ENCODE results near the gene SIAH3.
"Not testable (repeated sequence)": the region's sequence is repeated elsewhere in the genome, so short reads cannot be mapped to it uniquely, and the experiment has no call there.

Gene SIAH3

GRCh38 chr13:45851171-45851921, at the start of gene SIAH3:
Gene SIAH3, minus strand, starts transcription at chr13:45851753. Its CDS starts 124 bp downstream, at chr13:45851629.
- peak; percentile 53 for DNase-seq

GRCh38 chr13:45899406-45899805, 47.9 kb upstream of the SIAH3 start:
- no peak for DNase-seq

GRCh38 chr13:45897562-45897961, 46.0 kb upstream of the SIAH3 start:
- no peak for DNase-seq

GRCh38 chr13:45896285-45896684, 44.7 kb upstream of the SIAH3 start:
- no peak for DNase-seq

- no peak for DNase-seq
These were observed 44.3 kb upstream of the SIAH3 start for GRCh38 chr13:45895881-45896280.

GRCh38 chr13:45892513-45892912, 41.0 kb upstream of the SIAH3 start:
- no peak for DNase-seq

- no peak for DNase-seq
These were observed 38.2 kb upstream of the SIAH3 start for GRCh38 chr13:45889590-45890243.

GRCh38 chr13:45886466-45886865, 34.9 kb upstream of the SIAH3 start:
- no peak for DNase-seq

GRCh38 chr13:45885194-45885593, 33.6 kb upstream of the SIAH3 start:
- no peak for DNase-seq

GRCh38 chr13:45882626-45883025, 31.1 kb upstream of the SIAH3 start:
- no peak for DNase-seq

- DNase-seq: no peak
These were observed 29.8 kb upstream of the SIAH3 start for GRCh38 chr13:45881353-45881752.

- DNase-seq: no peak
These were observed 28.7 kb upstream of the SIAH3 start for GRCh38 chr13:45880242-45880641.

GRCh38 chr13:45879666-45880065, 28.1 kb upstream of the SIAH3 start:
- peak; percentile 14 for DNase-seq

GRCh38 chr13:45878966-45879365, 27.4 kb upstream of the SIAH3 start:
- DNase-seq: no peak

- no peak for DNase-seq
These were observed 25.2 kb upstream of the SIAH3 start for GRCh38 chr13:45876781-45877180.

GRCh38 chr13:45875951-45876350, 24.4 kb upstream of the SIAH3 start:
- no peak for DNase-seq

GRCh38 chr13:45873491-45874325, 22.2 kb upstream of the SIAH3 start:
- no peak for DNase-seq

- DNase-seq: no peak
These were observed 21.0 kb upstream of the SIAH3 start for GRCh38 chr13:45872566-45872965.

- DNase-seq: not testable (repeated sequence)
These were observed 19.6 kb upstream of the SIAH3 start for GRCh38 chr13:45871201-45871600.

- no peak for DNase-seq
These were observed 18.7 kb upstream of the SIAH3 start for GRCh38 chr13:45870232-45870631.

GRCh38 chr13:45865414-45865813, 13.9 kb upstream of the SIAH3 start:
- DNase-seq: no peak

- DNase-seq: no peak
These were observed 12.4 kb upstream of the SIAH3 start for GRCh38 chr13:45863709-45864590.

GRCh38 chr13:45861322-45861721, 9.8 kb upstream of the SIAH3 start:
- DNase-seq: no peak

Data from hematopoietic multipotent progenitor cell treated with erythropoietin and hydrocortisone succinate and interleukin-3 and kit ligand, for 4 days (in vitro differentiated cells).